Measurements from ENCODE around the gene COX6A2. TPM values are rescaled to one million over a fixed set of nuclear protein-coding genes. Genes with fewer than 3 reads are reported as not detected.

COX6A2 gene
- total and polyA plus RNA-seq, 4 donors: 0.84 to 36.7 (median 8.0) TPM; not detected in 1

DNA sequence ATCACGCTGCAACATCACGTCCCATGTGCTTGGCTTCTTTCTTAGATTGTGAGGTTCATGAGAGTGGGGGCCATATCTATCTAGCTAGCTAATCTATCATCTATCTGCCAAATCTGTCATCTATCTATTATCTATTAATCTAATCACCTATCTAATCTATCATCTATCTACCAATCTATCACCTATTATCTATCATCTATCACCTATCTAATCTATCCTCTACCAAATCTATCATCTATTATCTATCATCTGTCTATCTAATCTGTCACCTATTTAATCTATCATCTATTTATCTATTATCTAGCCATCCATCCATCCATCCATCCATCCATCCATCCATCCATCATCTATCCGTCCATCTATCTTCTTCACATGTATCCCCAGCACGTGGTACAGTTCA, 14.2 kb downstream of the COX6A2 start:
- H3K36me3 ChIP-seq (ENCODE audit: control insufficient read depth in 4 of 4, insufficient read depth in 3 of 4, low read depth in 1 of 4, low read length in 3 of 4): no peaks in the 10 kb centered on the region
- 89% methylated on average over 4 of the region's 4 CpGs for WGBS
- peaks cover 0 to 1% (median 0%) of the 10 kb centered on the region in 4 donors for H3K9me3 ChIP-seq (ENCODE audit: control insufficient read depth in 4 of 4, low read length in 3 of 4)
- no peak overlapping the region for H3K9ac ChIP-seq (ENCODE audit: low read depth in 1 of 2, low read length in 2 of 2)
- no peaks in the 10 kb centered on the region for H3K27me3 ChIP-seq (ENCODE audit: control insufficient read depth in 4 of 4, insufficient read depth in 4 of 4, low read length in 3 of 4)
- H3K27ac ChIP-seq (ENCODE audit: low read depth in 1 of 2, low read length in 2 of 2): no peak overlapping the region
- H3K4me3 ChIP-seq (ENCODE audit: low read depth in 1 of 3, low read length in 3 of 3): no peak overlapping the region
- DNase-seq (ENCODE audit: low spot score): no peak
- TF ChIP-seq RAD21 (IDR thresholded peaks at IDR 0.05) (no peak), HNF4G (IDR thresholded peaks at IDR 0.05) (no peak), CTCF (IDR thresholded peaks at IDR 0.05; ENCODE audit: low read depth, low read length, missing input control) (no peak), FOXA2 (IDR thresholded peaks at IDR 0.05) (no peak), TAF1 (conservative IDR thresholded peaks at IDR 0.05) (no peak), HNF4A (conservative IDR thresholded peaks at IDR 0.05) (no peak), YY1 (IDR thresholded peaks at IDR 0.05) (no peak)
- TF ChIP-seq, protein P1, sequence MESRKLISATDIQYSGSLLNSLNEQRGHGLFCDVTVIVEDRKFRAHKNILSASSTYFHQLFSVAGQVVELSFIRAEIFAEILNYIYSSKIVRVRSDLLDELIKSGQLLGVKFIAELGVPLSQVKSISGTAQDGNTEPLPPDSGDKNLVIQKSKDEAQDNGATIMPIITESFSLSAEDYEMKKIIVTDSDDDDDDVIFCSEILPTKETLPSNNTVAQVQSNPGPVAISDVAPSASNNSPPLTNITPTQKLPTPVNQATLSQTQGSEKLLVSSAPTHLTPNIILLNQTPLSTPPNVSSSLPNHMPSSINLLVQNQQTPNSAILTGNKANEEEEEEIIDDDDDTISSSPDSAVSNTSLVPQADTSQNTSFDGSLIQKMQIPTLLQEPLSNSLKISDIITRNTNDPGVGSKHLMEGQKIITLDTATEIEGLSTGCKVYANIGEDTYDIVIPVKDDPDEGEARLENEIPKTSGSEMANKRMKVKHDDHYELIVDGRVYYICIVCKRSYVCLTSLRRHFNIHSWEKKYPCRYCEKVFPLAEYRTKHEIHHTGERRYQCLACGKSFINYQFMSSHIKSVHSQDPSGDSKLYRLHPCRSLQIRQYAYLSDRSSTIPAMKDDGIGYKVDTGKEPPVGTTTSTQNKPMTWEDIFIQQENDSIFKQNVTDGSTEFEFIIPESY (IDR thresholded peaks at IDR 0.05): no peak
- no peaks in the 10 kb centered on the region for H3K4me1 ChIP-seq (ENCODE audit: control insufficient read depth in 4 of 4, insufficient read depth in 4 of 4, low read length in 3 of 4)

DNA sequence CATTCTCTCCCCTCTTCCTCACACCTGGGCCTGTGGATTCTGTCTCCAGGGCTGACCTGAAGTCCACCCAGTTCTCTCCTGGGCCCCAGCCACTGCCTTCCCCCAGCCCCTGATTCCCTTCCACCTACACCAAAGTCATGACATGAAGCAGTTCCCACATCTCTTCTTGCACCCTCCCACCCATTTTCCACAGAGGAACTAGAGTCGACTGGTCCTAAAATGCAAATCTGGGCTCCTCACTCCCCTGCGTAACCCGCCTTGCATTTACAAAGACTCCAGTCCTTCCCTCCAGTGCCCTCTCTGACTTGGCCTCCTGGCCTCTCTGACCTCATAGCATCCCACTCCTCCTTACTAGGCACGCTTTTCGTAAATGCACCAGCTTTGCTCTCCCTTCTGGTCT, 14.8 kb downstream of the COX6A2 start:
- Histone ChIP-seq H3K36me3 (ENCODE audit: control insufficient read depth in 4 of 4, insufficient read depth in 3 of 4, low read depth in 1 of 4, low read length in 3 of 4) (no peaks in the 10 kb centered on the region), H3K4me3 (ENCODE audit: low read depth in 1 of 3, low read length in 3 of 3) (no peak overlapping the region), H3K27ac (ENCODE audit: low read depth in 1 of 2, low read length in 2 of 2) (no peak overlapping the region), H3K27me3 (ENCODE audit: control insufficient read depth in 4 of 4, insufficient read depth in 4 of 4, low read length in 3 of 4) (no peaks in the 10 kb centered on the region), H3K9me3 (ENCODE audit: control insufficient read depth in 4 of 4, low read length in 3 of 4) (peaks cover 0 to 1% (median 0%) of the 10 kb centered on the region in 4 donors), H3K4me1 (ENCODE audit: control insufficient read depth in 4 of 4, insufficient read depth in 4 of 4, low read length in 3 of 4) (no peaks in the 10 kb centered on the region), H3K9ac (ENCODE audit: low read depth in 1 of 2, low read length in 2 of 2) (no peak overlapping the region)
- WGBS: 95% methylated on average over 5 of the region's 5 CpGs
- TF ChIP-seq ATF3 (IDR thresholded peaks at IDR 0.05): no peak
- no peak for TF ChIP-seq JUND (IDR thresholded peaks at IDR 0.05)
- no peak for TF ChIP-seq NR2F2 (IDR thresholded peaks at IDR 0.05)
- TF ChIP-seq, protein P2, sequence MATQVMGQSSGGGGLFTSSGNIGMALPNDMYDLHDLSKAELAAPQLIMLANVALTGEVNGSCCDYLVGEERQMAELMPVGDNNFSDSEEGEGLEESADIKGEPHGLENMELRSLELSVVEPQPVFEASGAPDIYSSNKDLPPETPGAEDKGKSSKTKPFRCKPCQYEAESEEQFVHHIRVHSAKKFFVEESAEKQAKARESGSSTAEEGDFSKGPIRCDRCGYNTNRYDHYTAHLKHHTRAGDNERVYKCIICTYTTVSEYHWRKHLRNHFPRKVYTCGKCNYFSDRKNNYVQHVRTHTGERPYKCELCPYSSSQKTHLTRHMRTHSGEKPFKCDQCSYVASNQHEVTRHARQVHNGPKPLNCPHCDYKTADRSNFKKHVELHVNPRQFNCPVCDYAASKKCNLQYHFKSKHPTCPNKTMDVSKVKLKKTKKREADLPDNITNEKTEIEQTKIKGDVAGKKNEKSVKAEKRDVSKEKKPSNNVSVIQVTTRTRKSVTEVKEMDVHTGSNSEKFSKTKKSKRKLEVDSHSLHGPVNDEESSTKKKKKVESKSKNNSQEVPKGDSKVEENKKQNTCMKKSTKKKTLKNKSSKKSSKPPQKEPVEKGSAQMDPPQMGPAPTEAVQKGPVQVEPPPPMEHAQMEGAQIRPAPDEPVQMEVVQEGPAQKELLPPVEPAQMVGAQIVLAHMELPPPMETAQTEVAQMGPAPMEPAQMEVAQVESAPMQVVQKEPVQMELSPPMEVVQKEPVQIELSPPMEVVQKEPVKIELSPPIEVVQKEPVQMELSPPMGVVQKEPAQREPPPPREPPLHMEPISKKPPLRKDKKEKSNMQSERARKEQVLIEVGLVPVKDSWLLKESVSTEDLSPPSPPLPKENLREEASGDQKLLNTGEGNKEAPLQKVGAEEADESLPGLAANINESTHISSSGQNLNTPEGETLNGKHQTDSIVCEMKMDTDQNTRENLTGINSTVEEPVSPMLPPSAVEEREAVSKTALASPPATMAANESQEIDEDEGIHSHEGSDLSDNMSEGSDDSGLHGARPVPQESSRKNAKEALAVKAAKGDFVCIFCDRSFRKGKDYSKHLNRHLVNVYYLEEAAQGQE (IDR thresholded peaks at IDR 0.05): no peak
- no peak for TF ChIP-seq FOXA2 (IDR thresholded peaks at IDR 0.05)
- no peak for TF ChIP-seq YY1 (IDR thresholded peaks at IDR 0.05)
- TF ChIP-seq SP1 (IDR thresholded peaks at IDR 0.05): no peak
- TF ChIP-seq TAF1 (conservative IDR thresholded peaks at IDR 0.05): no peak
- TF ChIP-seq, protein P3, sequence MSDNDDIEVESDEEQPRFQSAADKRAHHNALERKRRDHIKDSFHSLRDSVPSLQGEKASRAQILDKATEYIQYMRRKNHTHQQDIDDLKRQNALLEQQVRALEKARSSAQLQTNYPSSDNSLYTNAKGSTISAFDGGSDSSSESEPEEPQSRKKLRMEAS (IDR thresholded peaks at IDR 0.05): no peak
- TF ChIP-seq CTCF (IDR thresholded peaks at IDR 0.05; ENCODE audit: low read depth, low read length, missing input control): no peak
- TF ChIP-seq HNF4G (IDR thresholded peaks at IDR 0.05): no peak
- TF ChIP-seq RXRA (IDR thresholded peaks at IDR 0.05): no peak
- no peak for TF ChIP-seq HNF4A (conservative IDR thresholded peaks at IDR 0.05)
- TF ChIP-seq GABPA (IDR thresholded peaks at IDR 0.05 in 1 of 2, conservative IDR thresholded peaks at IDR 0.05 in 1 of 2): no peak
- TF ChIP-seq RAD21 (IDR thresholded peaks at IDR 0.05): no peak
- TF ChIP-seq, protein P1 (IDR thresholded peaks at IDR 0.05): no peak
- TF ChIP-seq EGR1 (IDR thresholded peaks at IDR 0.05; ENCODE audit: low read depth in 2 of 2): no peak
- no peak for TF ChIP-seq FOXA1 (IDR thresholded peaks at IDR 0.05)
- DNase-seq (ENCODE audit: low spot score): no peak

Measured in liver (tissue), 9 donors.